H1 (cell line): Measurements from ENCODE around the gene CACNB4. TPM values are rescaled to one million over a fixed set of nuclear protein-coding genes. Genes with fewer than 3 reads are reported as not detected.

Source experiments
- CTCF ChIA-PET: fragments of 300-600 bp; sonication (Branson Sonifier 250); formaldehyde crosslinking; loops from one replicate; lab custom pipeline; 2021; ENCODE audit not compliant: partially characterized antibody; lab: Charles Lee
- POLR2A ChIA-PET: fragments of 300-600 bp; sonication (Branson Sonifier 250); formaldehyde crosslinking; loops from one replicate; lab custom pipeline; 2021; ENCODE audit warnings: inconsistent platforms; ENCODE audit not compliant: partially characterized antibody; lab: Charles Lee
- DNase-seq, 2 experiments: peaks; one replicate each; pipeline versions ENCODE4 v3.0.0 to v3.0.0-alpha.2; 2010 to 2022; ENCODE audit warnings: low spot score in 2 of 2, low read depth in 1 of 2, mixed read lengths in 1 of 2
- FAIRE-seq: peaks from 2 replicates; lab custom pipeline; 2011; peaks lifted over from hg19 to GRCh38; lab: Jason Lieb, UNC
- H2AFZ ChIP-seq: 2 replicates; pipeline ENCODE4 v1.8.1; 2012; ENCODE audit warnings: low read length, inconsistent platforms
- H2AK5ac ChIP-seq: 2 replicates; pipeline ENCODE4 v1.6.1; 2013; ENCODE audit warnings: low read depth, low read length
- H2BK120ac ChIP-seq: replicated peaks from 2 replicates; pipeline ENCODE3; 2013; ENCODE audit warnings: low read depth, low read length, inconsistent platforms
- H2BK12ac ChIP-seq: 2 replicates; pipeline ENCODE4 v1.6.1; 2013; ENCODE audit warnings: low read depth, low read length
- H2BK15ac ChIP-seq: 2 replicates; pipeline ENCODE4 v1.6.1; 2013; ENCODE audit warnings: low read length
- H2BK20ac ChIP-seq: 2 replicates; pipeline ENCODE4 v1.6.1; 2013; ENCODE audit warnings: low read length
- H2BK5ac ChIP-seq: 2 replicates; pipeline ENCODE4 v1.6.1; 2013; ENCODE audit warnings: low read depth, low read length
- H3K14ac ChIP-seq: 2 replicates; pipeline ENCODE4 v1.6.1; 2013; ENCODE audit warnings: inconsistent platforms; ENCODE audit not compliant: insufficient read length
- H3K18ac ChIP-seq: 2 replicates; pipeline ENCODE4 v1.6.1; 2013; ENCODE audit warnings: low read length; ENCODE audit errors: extremely low read depth
- H3K23ac ChIP-seq: 2 replicates; pipeline ENCODE4 v1.6.1; 2013; ENCODE audit warnings: inconsistent platforms; ENCODE audit not compliant: insufficient read length
- H3K23me2 ChIP-seq: 2 replicates; pipeline ENCODE4 v1.6.1; 2013; ENCODE audit warnings: low read depth, low read length
- H3K27ac ChIP-seq: 2 replicates; pipeline ENCODE4 v1.6.1; 2011; ENCODE audit warnings: low read depth, low read length, inconsistent platforms
- H3K27me3 ChIP-seq, 4 experiments: replicated peaks in 1 of 4; 1 replicate in 1 of 4; 2 replicates in 3 of 4; pipeline versions ENCODE4 v1.6.1 to v1.8.1; 2011 to 2013; ENCODE audit warnings: low read length in 3 of 4, mild to moderate bottlenecking in 3 of 4, inconsistent platforms in 2 of 4, mixed read lengths in 2 of 4, moderate library complexity in 1 of 4; ENCODE audit not compliant: control insufficient read depth in 3 of 4, insufficient read depth in 3 of 4; ENCODE audit errors: extremely low read depth in 1 of 4
- H3K36me3 ChIP-seq, 4 experiments: 2 replicates each; pipeline versions ENCODE4 v1.6.1 to v1.8.1; 2011 to 2013; ENCODE audit warnings: mild to moderate bottlenecking in 4 of 4, low read length in 3 of 4, moderate library complexity in 2 of 4, control low read depth in 1 of 4, inconsistent platforms in 1 of 4; ENCODE audit not compliant: insufficient read depth in 4 of 4, control insufficient read depth in 2 of 4
- H3K4ac ChIP-seq: replicated peaks from 2 replicates; pipeline ENCODE3; 2013; ENCODE audit warnings: low read length, low read depth, mixed read lengths, inconsistent platforms; ENCODE audit not compliant: insufficient read length
- H3K4me1 ChIP-seq, 4 experiments: replicated peaks in 1 of 4; 1 replicate in 1 of 4; 2 replicates in 3 of 4; pipeline versions ENCODE4 v1.6.1 to v1.8.1; 2011 to 2013; ENCODE audit warnings: low read length in 3 of 4, inconsistent platforms in 2 of 4, mixed read lengths in 1 of 4; ENCODE audit not compliant: insufficient read depth in 4 of 4, control insufficient read depth in 3 of 4
- H3K4me2 ChIP-seq, 2 experiments: 2 replicates each; pipeline versions ENCODE4 v1.6.1 to v1.8.1; 2011 to 2013; ENCODE audit warnings: low read depth in 2 of 2, low read length in 2 of 2, control low read depth in 1 of 2, inconsistent platforms in 1 of 2, mild to moderate bottlenecking in 1 of 2; ENCODE audit not compliant: insufficient read depth in 1 of 2
- H3K4me3 ChIP-seq, 4 experiments: fragments of 200-600, 300-600 bp in 1 of 4; sonication (generic), shearing (Covaris generic), sonication (Bioruptor Twin) in 1 of 4; 2 replicates each; pipeline versions ENCODE4 v1.5.1 to v1.8.1; 2011 to 2016; ENCODE audit warnings: low read length in 4 of 4, low read depth in 3 of 4, control low read depth in 2 of 4, inconsistent platforms in 2 of 4, mild to moderate bottlenecking in 2 of 4, mixed read lengths in 1 of 4, moderate library complexity in 1 of 4; ENCODE audit not compliant: insufficient read depth in 2 of 4; ENCODE audit errors: extremely low read depth in 1 of 4
- H3K56ac ChIP-seq: replicated peaks from 2 replicates; pipeline ENCODE3; 2013; ENCODE audit warnings: low read depth, mild to moderate bottlenecking, mixed read lengths, low read length, inconsistent platforms; ENCODE audit not compliant: insufficient read length
- H3K79me1 ChIP-seq: 2 replicates; pipeline ENCODE4 v1.6.1; 2013; ENCODE audit warnings: low read depth, low read length, control low read depth
- H3K79me2 ChIP-seq, 2 experiments: 2 replicates each; pipeline versions ENCODE4 v1.6.1 to v1.8.1; 2012 to 2013; ENCODE audit warnings: low read length in 2 of 2, mild to moderate bottlenecking in 2 of 2, inconsistent platforms in 1 of 2; ENCODE audit not compliant: insufficient read depth in 2 of 2, control insufficient read depth in 1 of 2
- H3K9ac ChIP-seq, 4 experiments: replicated peaks in 1 of 4; 1 replicate in 1 of 4; 2 replicates in 3 of 4; pipeline versions ENCODE4 v1.6.1 to v1.8.1; 2011 to 2013; ENCODE audit warnings: low read depth in 3 of 4, low read length in 3 of 4, control low read depth in 2 of 4, mild to moderate bottlenecking in 2 of 4, moderate library complexity in 2 of 4, inconsistent platforms in 1 of 4; ENCODE audit errors: extremely low read depth in 1 of 4
- H3K9me3 ChIP-seq, 2 experiments: 2 replicates each; pipeline versions ENCODE4 v1.6.1 to v1.8.1; 2012 to 2013; ENCODE audit warnings: mild to moderate bottlenecking in 2 of 2, moderate library complexity in 2 of 2, control low read depth in 1 of 2, inconsistent platforms in 1 of 2, low read depth in 1 of 2, low read length in 1 of 2, mixed read lengths in 1 of 2; ENCODE audit not compliant: insufficient read depth in 2 of 2
- H4K20me1 ChIP-seq, 2 experiments: replicated peaks in 1 of 2; 2 replicates each; pipeline versions ENCODE3 to v1.8.1; 2011 to 2013; ENCODE audit warnings: inconsistent platforms in 2 of 2, low read length in 2 of 2, mild to moderate bottlenecking in 1 of 2; ENCODE audit not compliant: insufficient read depth in 2 of 2, control insufficient read depth in 1 of 2
- H4K5ac ChIP-seq: 2 replicates; pipeline ENCODE4 v1.6.1; 2013; ENCODE audit warnings: low read length, low read depth, mixed read lengths, inconsistent platforms; ENCODE audit not compliant: insufficient read length
- H4K8ac ChIP-seq: 2 replicates; pipeline ENCODE4 v1.8.0; 2013; ENCODE audit warnings: mild to moderate bottlenecking, moderate library complexity, low read length, inconsistent platforms; ENCODE audit not compliant: insufficient read depth; ENCODE audit errors: extremely low read depth
- H4K91ac ChIP-seq: replicated peaks from 2 replicates; pipeline ENCODE3; 2013; ENCODE audit warnings: low read length, mixed read lengths, inconsistent platforms; ENCODE audit not compliant: insufficient read length
- ASH2L ChIP-seq: fragments of 200-600, 300-600 bp; sonication (generic); IDR thresholded peaks from one replicate; pipeline ENCODE4 v1.7.1; 2017; ENCODE audit warnings: low read length
- BCL11A ChIP-seq, 2 experiments: IDR thresholded peaks; one replicate each; pipeline ENCODE4 v1.6.1; 2011; ENCODE audit warnings: low read depth in 2 of 2, low read length in 2 of 2, mild to moderate bottlenecking in 2 of 2
- MAX ChIP-seq: IDR thresholded peaks from 2 replicates; pipeline ENCODE4 v1.6.1; 2012; ENCODE audit warnings: inconsistent platforms
- ZNF274 ChIP-seq: IDR thresholded peaks from 2 replicates; pipeline ENCODE4 v1.7.0; 2012; ENCODE audit warnings: low read length, borderline replicate concordance; ENCODE audit errors: extremely low read depth
- WGBS, 2 experiments: shearing (Covaris generic) in 1 of 2; methylation state at CpG; one replicate each; pipeline versions ENCODE4 v1.1.6 to v1.1.7; 2013 to 2015; ENCODE audit warnings: low lambda C conversion rate in 2 of 2, mixed read lengths in 2 of 2, inconsistent platforms in 1 of 2, low coverage in 1 of 2, missing lambda C conversion rate in 1 of 2; ENCODE audit not compliant: insufficient replicate concordance in 2 of 2, insufficient coverage in 1 of 2, insufficient read length in 1 of 2; ENCODE audit errors: extremely low coverage in 1 of 2, missing lambda C conversion rate in 1 of 2; 5-methylcytosine and 5-hydroxymethylcytosine counted together
- polyA plus RNA-seq, 7 experiments: library from polyadenylated mRNA; depleted of rRNA in 3 of 7; stranded (reverse) in 5 of 7; unstranded in 2 of 7; fragments of >200 nt in 5 of 7; fragments of 200-250 nt in 2 of 7; gene quantifications; 1 replicate in 5 of 7; 2 replicates in 1 of 7; 4 replicates in 1 of 7; pipeline versions ENCODE4 v1.2.1 to v1.2.3, GENCODE V29; 2011 to 2013; ENCODE audit warnings: missing spikeins in 2 of 7, mixed read lengths in 2 of 7
- total RNA-seq: library from RNA; stranded (reverse); fragmentation: NEBNext Ultra II Directional; extraction: Animal tissue kit (Norgen Biotek cat#: 25700); gene quantifications from 2 replicates; pipeline ENCODE4 v1.2.1, GENCODE V29; 2021
- TF ChIP-seq, protein P1 (sequence below): IDR thresholded peaks from 2 replicates; pipeline ENCODE4 v1.6.1; 2012; ENCODE audit warnings: low read length, inconsistent platforms

Gene CACNB4
- total and polyA plus RNA-seq, 2 of the 8 experiments (the other 6 are each of a cell fraction or from before 2014, with no cell fraction given) = 2.0 to 4.0 TPM

- CTCF ChIA-PET = interaction anchor here (0.6 to 1.3 kb wide), 4 partner anchors 8 to 79 kb away, joined by 3 read pairs; no protein-coding TSS in a partner anchor
- H3K4me3 ChIP-seq = no peak overlapping the region
- WGBS, 2 experiments = 90% methylated on average over 5 of the region's 5 CpGs; no CpG with 5 or more reads in 1 of the 2 experiments
Measured at GRCh38 chr2:151916632-151917031, 182.2 kb downstream of the CACNB4 start.

More at GRCh38 chr2:151916632-151917031, 182.2 kb downstream of the CACNB4 start:
- Histone ChIP-seq H3K18ac (no peak overlapping the region), H3K23ac (no peak overlapping the region), H3K9me3 (no peaks in the 10 kb centered on the region), H2BK5ac (no peak overlapping the region), H3K36me3 (no peaks in the 10 kb centered on the region), H3K4ac (no peak overlapping the region), H4K20me1 (no peaks in the 10 kb centered on the region), H2BK20ac (no peak overlapping the region), H4K5ac (no peak overlapping the region), H2AK5ac (no peak overlapping the region), H3K27ac (no peak overlapping the region), H2BK15ac (no peak overlapping the region), H4K91ac (no peak overlapping the region), H3K27me3 (no peaks in the 10 kb centered on the region), H2BK12ac (no peak overlapping the region), H4K8ac (no peak overlapping the region), H3K79me2 (no peaks in the 10 kb centered on the region), H2AFZ (no peak overlapping the region), H3K56ac (no peak overlapping the region), H3K79me1 (no peaks in the 10 kb centered on the region), H2BK120ac (no peak overlapping the region), H3K9ac (no peak overlapping the region), H3K4me1 (no peaks in the 10 kb centered on the region; a peak in 1 of 7 replicates), H3K4me2 (no peak overlapping the region), H3K14ac (no peak overlapping the region), H3K23me2 (no peaks in the 10 kb centered on the region)
- no peak for FAIRE-seq
- DNase-seq = no peak
- POLR2A ChIA-PET = interaction anchor here (1.3 kb wide), 1 partner anchor 8 kb away, joined by 3 read pairs; no protein-coding TSS in a partner anchor
- TF ChIP-seq, protein P1, sequence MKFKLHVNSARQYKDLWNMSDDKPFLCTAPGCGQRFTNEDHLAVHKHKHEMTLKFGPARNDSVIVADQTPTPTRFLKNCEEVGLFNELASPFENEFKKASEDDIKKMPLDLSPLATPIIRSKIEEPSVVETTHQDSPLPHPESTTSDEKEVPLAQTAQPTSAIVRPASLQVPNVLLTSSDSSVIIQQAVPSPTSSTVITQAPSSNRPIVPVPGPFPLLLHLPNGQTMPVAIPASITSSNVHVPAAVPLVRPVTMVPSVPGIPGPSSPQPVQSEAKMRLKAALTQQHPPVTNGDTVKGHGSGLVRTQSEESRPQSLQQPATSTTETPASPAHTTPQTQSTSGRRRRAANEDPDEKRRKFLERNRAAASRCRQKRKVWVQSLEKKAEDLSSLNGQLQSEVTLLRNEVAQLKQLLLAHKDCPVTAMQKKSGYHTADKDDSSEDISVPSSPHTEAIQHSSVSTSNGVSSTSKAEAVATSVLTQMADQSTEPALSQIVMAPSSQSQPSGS = no peak
- TF ChIP-seq ASH2L (no peak), BCL11A (IDR thresholded peaks at IDR 0.05; ENCODE audit: low read depth in 2 of 2, low read length in 2 of 2) (no peak), ZNF274 (no peak), MAX (no peak)
